Measurements from ENCODE around the gene ADAT3. TPM values are rescaled to one million over a fixed set of nuclear protein-coding genes. Genes with fewer than 3 reads are reported as not detected.
"Not testable (repeated sequence)": the region's sequence is repeated elsewhere in the genome, so short reads cannot be mapped to it uniquely, and the experiment has no call there.

ADAT3 gene
- total and polyA plus RNA-seq, 9 donors: 1.0 to 3.3 (median 2.2) TPM

DNA sequence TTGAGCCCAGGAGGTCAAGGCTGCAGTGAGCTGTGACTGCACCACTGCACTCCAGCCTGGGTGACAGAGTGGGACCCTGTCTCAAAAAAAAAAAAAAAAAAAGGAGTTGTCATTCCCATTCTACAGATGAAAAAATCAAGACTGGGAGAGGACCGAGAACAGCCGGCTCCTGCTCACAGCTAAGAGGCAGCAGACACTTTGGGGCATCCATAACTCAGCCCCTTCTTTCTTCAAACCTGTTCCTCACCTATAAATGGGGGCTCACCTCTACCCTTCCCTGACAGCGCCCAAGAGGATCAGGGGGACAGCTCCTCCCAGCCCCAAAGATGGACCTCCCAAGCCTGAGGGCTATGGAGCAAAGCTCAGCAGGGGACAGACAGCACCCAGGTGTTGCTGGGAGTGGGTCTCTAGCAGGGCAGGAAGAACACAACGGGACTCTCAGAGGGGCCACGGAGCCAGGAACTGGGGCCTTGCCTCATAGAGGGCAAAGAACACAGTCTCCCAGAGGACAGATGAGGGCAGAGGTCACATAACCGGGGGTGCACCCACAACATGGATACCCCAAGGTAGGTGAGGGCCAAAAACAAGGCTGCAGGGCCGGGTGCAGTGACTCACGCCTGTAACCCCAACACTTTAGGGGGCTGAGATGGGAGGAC is 38.4 kb upstream of the ADAT3 start:
- Histone ChIP-seq H3K9me3 (replicated peaks; ENCODE audit: control insufficient read depth, low read depth, low read length) (no peaks in the 10 kb centered on the region), H3K27ac (ENCODE audit: low read length) (no peak overlapping the region), H3K27me3 (ENCODE audit: control insufficient read depth, insufficient read depth, low read length) (no peaks in the 10 kb centered on the region), H3K4me3 (ENCODE audit: low read length) (no peak overlapping the region), H3K4me1 (ENCODE audit: control insufficient read depth, insufficient read depth, low read length) (peaks cover 12% of the 10 kb centered on the region), H3K36me3 (ENCODE audit: control insufficient read depth, insufficient read depth, low read length) (peaks cover 9% of the 10 kb centered on the region)
- WGBS (ENCODE audit: insufficient coverage): 77% methylated on average over 5 of the region's 8 CpGs
- DNase-seq: no peak

DNA sequence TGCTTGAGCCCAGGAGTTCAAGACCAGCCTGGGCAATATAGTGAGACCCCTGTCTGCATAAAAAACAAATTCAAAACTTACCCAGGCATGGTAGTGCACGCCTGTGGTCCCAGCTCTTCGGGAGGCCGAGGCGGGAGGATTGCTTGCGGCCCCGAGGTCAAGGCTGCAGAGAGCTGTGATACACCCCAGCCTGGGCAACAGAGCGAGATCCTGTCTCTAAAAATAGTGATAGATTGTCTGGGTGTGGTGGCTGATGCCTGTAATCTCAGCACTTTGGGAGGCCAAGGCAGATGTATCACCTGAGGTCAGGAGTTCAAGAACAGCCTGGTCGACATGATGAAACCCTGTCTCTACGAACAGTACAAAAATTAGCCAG is 37.9 kb upstream of the ADAT3 start:
- Histone ChIP-seq H3K36me3 (ENCODE audit: control insufficient read depth, insufficient read depth, low read length) (peaks cover 11% of the 10 kb centered on the region), H3K27me3 (ENCODE audit: control insufficient read depth, insufficient read depth, low read length) (no peaks in the 10 kb centered on the region), H3K4me1 (ENCODE audit: control insufficient read depth, insufficient read depth, low read length) (peaks cover 7% of the 10 kb centered on the region), H3K27ac (ENCODE audit: low read length) (no peak overlapping the region), H3K4me3 (ENCODE audit: low read length) (no peak overlapping the region), H3K9me3 (replicated peaks; ENCODE audit: control insufficient read depth, low read depth, low read length) (no peaks in the 10 kb centered on the region)
- DNase-seq: no peak
- WGBS (ENCODE audit: insufficient coverage): 93% methylated on average over 9 of the region's 9 CpGs

DNA sequence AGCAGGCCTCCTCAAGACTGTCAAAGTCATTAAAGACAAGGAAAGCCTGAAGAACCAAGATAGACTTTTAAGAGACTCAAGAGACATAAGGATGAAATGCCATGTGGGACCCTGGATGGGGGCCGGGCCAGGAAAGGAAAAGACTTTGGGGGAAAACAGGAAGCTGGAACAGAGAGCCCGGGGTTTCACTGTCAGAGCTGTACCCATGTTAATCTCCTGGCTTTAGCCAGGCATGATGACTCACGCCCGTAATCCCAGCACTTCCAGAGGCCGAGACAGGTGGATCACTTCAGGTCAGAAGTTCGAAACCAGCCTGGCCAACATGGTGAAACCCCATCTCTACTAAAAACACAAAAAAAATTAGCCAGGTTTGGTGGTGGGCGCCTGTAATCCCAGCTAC is 36.2 kb upstream of the ADAT3 start:
- peaks cover 21% of the 10 kb centered on the region for H3K4me1 ChIP-seq (ENCODE audit: control insufficient read depth, insufficient read depth, low read length)
- H3K27me3 ChIP-seq (ENCODE audit: control insufficient read depth, insufficient read depth, low read length): no peaks in the 10 kb centered on the region
- no peak overlapping the region for H3K27ac ChIP-seq (ENCODE audit: low read length)
- H3K36me3 ChIP-seq (ENCODE audit: control insufficient read depth, insufficient read depth, low read length): peaks cover 19% of the 10 kb centered on the region
- no peaks in the 10 kb centered on the region for H3K9me3 ChIP-seq (replicated peaks; ENCODE audit: control insufficient read depth, low read depth, low read length)
- no peak overlapping the region for H3K4me3 ChIP-seq (ENCODE audit: low read length)
- no peak for DNase-seq
- WGBS (ENCODE audit: insufficient coverage): 56% methylated on average over 2 of the region's 7 CpGs

DNA sequence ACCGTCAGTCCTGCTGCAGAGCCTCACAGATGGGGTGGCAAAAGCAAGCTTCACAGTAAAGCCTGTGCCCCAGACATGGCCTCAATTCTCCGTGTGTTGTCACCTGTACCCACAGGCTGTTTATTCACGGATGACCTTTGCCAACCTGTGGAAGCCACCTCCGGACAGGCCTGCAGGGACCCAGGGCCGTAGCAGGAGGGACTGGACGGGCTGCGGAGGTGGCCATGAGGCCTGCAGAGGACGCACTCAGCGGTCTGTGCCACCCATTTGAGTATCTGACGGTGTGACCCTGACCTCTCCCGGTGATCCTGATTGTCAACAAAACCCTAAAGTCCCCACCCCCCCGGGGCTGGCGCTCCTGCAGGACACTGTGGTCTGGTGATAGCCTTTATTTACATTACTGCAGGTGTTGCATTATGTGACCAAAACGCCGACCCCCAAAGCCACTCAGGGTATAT is 34.0 kb upstream of the ADAT3 start:
- WGBS (ENCODE audit: insufficient coverage): 91% methylated on average over 9 of the region's 15 CpGs
- Histone ChIP-seq H3K4me1 (ENCODE audit: control insufficient read depth, insufficient read depth, low read length) (peaks cover 23% of the 10 kb centered on the region), H3K9me3 (replicated peaks; ENCODE audit: control insufficient read depth, low read depth, low read length) (no peaks in the 10 kb centered on the region), H3K4me3 (ENCODE audit: low read length) (no peak overlapping the region), H3K27me3 (ENCODE audit: control insufficient read depth, insufficient read depth, low read length) (no peaks in the 10 kb centered on the region), H3K27ac (ENCODE audit: low read length) (no peak overlapping the region), H3K36me3 (ENCODE audit: control insufficient read depth, insufficient read depth, low read length) (peaks cover 19% of the 10 kb centered on the region)
- DNase-seq: no peak

DNA sequence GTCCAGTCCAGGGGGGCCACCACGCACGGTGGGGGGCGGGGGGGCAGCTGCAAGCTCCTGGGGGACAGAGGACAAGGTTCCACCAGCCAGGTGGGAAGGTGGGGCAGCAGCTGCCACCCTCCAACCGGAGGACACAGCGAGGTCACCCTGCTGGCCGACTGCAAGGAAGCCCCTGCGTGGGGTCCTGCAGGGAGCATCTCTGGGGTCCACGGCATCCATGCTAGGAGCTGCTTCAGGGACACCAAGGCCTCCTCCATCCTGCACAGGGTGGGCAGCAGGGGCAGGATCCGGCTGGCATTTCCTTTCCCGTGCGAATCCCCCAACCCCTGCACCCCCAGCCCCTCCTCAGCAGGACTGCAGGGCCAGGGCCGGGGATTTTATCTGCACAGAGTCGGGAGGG is 33.6 kb upstream of the ADAT3 start:
- Histone ChIP-seq H3K4me1 (ENCODE audit: control insufficient read depth, insufficient read depth, low read length) (peaks cover 28% of the 10 kb centered on the region), H3K27me3 (ENCODE audit: control insufficient read depth, insufficient read depth, low read length) (no peaks in the 10 kb centered on the region), H3K36me3 (ENCODE audit: control insufficient read depth, insufficient read depth, low read length) (peaks cover 19% of the 10 kb centered on the region), H3K27ac (ENCODE audit: low read length) (no peak overlapping the region), H3K4me3 (ENCODE audit: low read length) (no peak overlapping the region), H3K9me3 (replicated peaks; ENCODE audit: control insufficient read depth, low read depth, low read length) (no peaks in the 10 kb centered on the region)
- WGBS (ENCODE audit: insufficient coverage): 90% methylated on average over 8 of the region's 13 CpGs
- no peak for DNase-seq

DNA sequence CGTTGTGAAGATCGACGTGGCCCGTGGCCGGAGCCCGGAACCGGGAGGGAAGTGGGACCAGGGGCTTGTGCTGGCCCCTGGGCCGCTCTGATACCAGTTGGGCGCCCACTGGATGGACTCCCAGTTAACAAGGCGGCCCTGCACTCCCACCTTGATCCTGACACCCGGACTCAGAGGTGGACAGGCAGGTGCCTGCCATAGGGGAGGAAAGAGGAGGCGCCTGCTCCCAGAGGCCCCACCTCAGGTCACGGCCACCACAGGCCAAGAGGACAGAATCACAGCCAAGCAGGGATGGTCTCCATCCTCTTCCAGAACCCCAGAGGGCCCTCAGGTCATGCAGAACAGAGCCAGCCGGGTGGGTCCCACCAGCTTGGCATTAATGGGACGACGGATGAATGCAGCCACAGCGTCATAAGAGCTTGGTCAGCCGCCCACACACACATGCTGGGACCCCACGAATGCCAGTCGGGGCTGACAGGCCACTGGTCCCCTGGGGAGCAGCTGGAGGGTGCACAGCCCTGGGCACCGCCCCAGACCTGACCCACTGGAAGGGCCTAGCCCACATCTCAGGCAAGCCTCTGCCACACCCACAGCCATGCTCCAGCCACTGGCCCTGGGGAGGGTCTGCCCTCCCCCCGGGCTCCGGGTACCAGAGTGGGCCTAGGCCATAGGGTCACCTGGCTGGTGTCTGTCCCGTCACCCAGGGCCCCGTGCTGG is 32.2 kb upstream of the ADAT3 start:
- Histone ChIP-seq H3K4me3 (ENCODE audit: low read length) (no peak overlapping the region), H3K27ac (ENCODE audit: low read length) (peak overlapping the region; percentile 61), H3K27me3 (ENCODE audit: control insufficient read depth, insufficient read depth, low read length) (no peaks in the 10 kb centered on the region), H3K36me3 (ENCODE audit: control insufficient read depth, insufficient read depth, low read length) (peaks cover 19% of the 10 kb centered on the region), H3K4me1 (ENCODE audit: control insufficient read depth, insufficient read depth, low read length) (peaks cover 30% of the 10 kb centered on the region), H3K9me3 (replicated peaks; ENCODE audit: control insufficient read depth, low read depth, low read length) (no peaks in the 10 kb centered on the region)
- WGBS (ENCODE audit: insufficient coverage): 82% methylated on average over 19 of the region's 25 CpGs
- DNase-seq: no peak

DNA sequence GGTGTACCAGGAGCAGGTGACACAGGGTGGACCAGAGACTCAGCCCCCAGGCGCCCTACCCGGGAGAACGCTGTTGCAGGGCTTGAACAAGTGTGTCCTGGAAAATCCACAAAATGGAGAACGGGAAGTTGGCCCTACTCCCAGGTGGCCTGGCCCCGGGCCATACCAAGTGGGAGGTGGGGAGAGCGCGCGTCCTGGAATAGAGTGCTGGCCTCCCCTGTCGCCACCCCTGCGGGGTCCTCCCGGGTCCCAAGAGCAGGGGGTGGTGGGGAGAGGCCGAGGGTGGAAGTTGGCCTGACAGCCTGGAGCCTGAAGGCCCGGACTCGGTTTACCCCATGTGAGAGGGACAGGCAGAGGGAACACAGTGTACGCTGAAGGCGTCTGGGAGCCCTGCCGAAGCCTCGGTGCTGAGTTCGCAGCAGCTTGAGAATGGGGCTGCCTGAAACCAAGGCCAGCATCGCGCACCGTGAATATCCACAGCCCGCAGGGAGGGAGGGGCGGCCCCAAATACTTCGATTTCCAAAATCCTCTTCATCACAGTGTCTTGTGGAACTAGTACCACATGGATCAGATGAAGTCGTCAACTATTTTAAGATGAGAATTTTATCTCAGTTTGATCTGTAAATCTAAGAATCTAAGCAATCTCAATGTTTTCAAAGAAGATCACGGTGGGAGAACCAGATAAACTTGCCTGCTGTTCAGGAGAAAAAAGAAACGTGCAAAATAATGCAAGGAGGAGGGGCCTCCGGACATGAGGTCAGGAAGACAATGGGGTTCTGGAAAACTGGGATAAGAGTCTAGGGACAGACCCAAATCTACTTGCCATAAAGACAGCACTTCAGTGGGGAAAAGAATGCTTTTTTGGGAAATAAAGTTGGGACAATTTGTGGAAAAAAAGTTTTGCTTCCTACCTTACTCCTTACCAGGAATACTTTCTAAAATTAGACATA is 31.4 kb upstream of the ADAT3 start:
- WGBS (ENCODE audit: insufficient coverage): 62% methylated on average over 20 of the region's 29 CpGs
- H3K4me1 ChIP-seq (ENCODE audit: control insufficient read depth, insufficient read depth, low read length): peaks cover 30% of the 10 kb centered on the region

DNA sequence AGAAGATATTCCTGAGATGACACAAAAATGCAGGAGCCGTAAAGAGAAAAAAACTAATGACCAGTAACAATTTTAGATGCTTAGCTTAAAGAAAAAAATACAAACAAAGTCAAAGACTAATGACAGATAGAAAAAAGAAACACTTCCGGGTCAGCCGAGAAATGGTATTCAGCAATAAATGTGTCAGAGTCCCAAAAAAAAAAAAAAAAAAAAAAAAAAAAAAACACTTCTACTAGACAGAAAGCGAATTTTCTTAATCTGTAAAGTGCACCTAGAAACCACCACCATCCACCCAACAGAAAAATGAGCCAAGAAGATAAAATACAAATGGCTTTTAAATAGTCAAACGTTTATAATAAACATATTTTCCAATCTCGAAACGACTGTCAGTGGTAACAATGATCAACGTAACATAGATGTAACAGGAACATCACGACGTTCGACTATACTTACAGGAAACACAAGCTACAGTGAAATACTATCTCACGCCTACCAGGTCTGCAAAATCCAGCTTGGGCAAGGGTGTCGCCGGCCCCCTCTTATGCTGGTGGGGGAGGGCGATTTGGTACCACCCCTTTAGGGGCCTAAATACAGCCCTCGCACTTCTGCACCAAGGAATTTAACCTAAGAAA is 30.5 kb upstream of the ADAT3 start:
- H3K27ac ChIP-seq (ENCODE audit: low read length): peak overlapping the region; percentile 84
- H3K27me3 ChIP-seq (ENCODE audit: control insufficient read depth, insufficient read depth, low read length): no peaks in the 10 kb centered on the region
- peak overlapping the region; percentile 95 for H3K4me3 ChIP-seq (ENCODE audit: low read length)
- DNase-seq: no peak
- no CpG with 5 or more reads among the region's 16 CpGs for WGBS (ENCODE audit: insufficient coverage)
- peaks cover 30% of the 10 kb centered on the region for H3K4me1 ChIP-seq (ENCODE audit: control insufficient read depth, insufficient read depth, low read length)
- no peaks in the 10 kb centered on the region for H3K9me3 ChIP-seq (replicated peaks; ENCODE audit: control insufficient read depth, low read depth, low read length)
- H3K36me3 ChIP-seq (ENCODE audit: control insufficient read depth, insufficient read depth, low read length): peaks cover 19% of the 10 kb centered on the region

More for the DNA sequence above, 31.4 kb upstream of the ADAT3 start:
- Histone ChIP-seq H3K36me3 (ENCODE audit: control insufficient read depth, insufficient read depth, low read length) (peaks cover 19% of the 10 kb centered on the region), H3K4me3 (ENCODE audit: low read length) (no peak overlapping the region), H3K9me3 (replicated peaks; ENCODE audit: control insufficient read depth, low read depth, low read length) (no peaks in the 10 kb centered on the region), H3K27me3 (ENCODE audit: control insufficient read depth, insufficient read depth, low read length) (no peaks in the 10 kb centered on the region), H3K27ac (ENCODE audit: low read length) (peak overlapping the region; percentile 61)
- DNase-seq: peak; percentile 37

DNA sequence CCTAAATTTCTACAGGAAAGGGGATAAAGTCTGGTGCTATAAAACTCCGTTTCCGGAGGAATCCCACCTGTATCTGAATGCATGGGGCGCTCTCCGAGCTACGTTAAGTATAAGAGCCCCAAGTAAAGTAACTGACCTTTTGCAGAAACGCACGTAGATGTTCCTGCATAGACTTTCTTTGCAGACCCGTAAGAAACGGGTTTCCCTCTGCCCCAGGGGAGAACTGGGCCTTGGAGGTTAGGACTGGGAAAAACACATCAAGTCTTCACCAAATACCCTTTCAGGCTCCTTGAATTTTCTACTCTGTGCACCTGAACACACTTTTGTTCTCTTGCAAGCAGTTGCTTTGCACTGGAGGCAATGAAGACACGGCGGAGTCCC is 29.9 kb upstream of the ADAT3 start:
- H3K27me3 ChIP-seq (ENCODE audit: control insufficient read depth, insufficient read depth, low read length); H3K9me3 ChIP-seq (replicated peaks; ENCODE audit: control insufficient read depth, low read depth, low read length); DNase-seq: not testable (repeated sequence)
- Histone ChIP-seq H3K36me3 (ENCODE audit: control insufficient read depth, insufficient read depth, low read length) (peaks cover 19% of the 10 kb centered on the region), H3K4me3 (ENCODE audit: low read length) (peak overlapping the region; percentile 95), H3K27ac (ENCODE audit: low read length) (peak overlapping the region; percentile 84), H3K4me1 (ENCODE audit: control insufficient read depth, insufficient read depth, low read length) (peaks cover 30% of the 10 kb centered on the region)
- WGBS (ENCODE audit: insufficient coverage): 8% methylated on average over 6 of the region's 11 CpGs
